Muscle layer of colon (tissue), 2 donors: ENCODE measurements around the gene PPFIA2.

Experiments used
- H3K27ac ChIP-seq: one replicate; pipeline ENCODE4 v1.7.0; 2013; ENCODE audit warnings: low read depth, mild to moderate bottlenecking, low read length, moderate library complexity
- H3K27me3 ChIP-seq, 2 donors: one replicate each; pipeline ENCODE4 v1.7.0; 2013; ENCODE audit warnings: low read length in 2 of 2, mild to moderate bottlenecking in 2 of 2; ENCODE audit not compliant: insufficient read depth in 2 of 2, control insufficient read depth in 1 of 2
- H3K36me3 ChIP-seq: one replicate; pipeline ENCODE4 v1.7.0; 2013; ENCODE audit warnings: mild to moderate bottlenecking, low read length; ENCODE audit not compliant: insufficient read depth
- H3K4me1 ChIP-seq: one replicate; pipeline ENCODE4 v1.7.0; 2013; ENCODE audit warnings: mild to moderate bottlenecking, low read length; ENCODE audit not compliant: insufficient read depth
- H3K4me3 ChIP-seq, 2 donors: one replicate each; pipeline ENCODE4 v1.7.0; 2013; ENCODE audit warnings: low read length in 2 of 2, low read depth in 1 of 2, mild to moderate bottlenecking in 1 of 2, moderate library complexity in 1 of 2
- H3K9ac ChIP-seq: one replicate; pipeline ENCODE4 v1.7.0; 2013; ENCODE audit warnings: low read length
- H3K9me3 ChIP-seq: one replicate; pipeline ENCODE4 v1.7.0; 2013; ENCODE audit warnings: mild to moderate bottlenecking, low read length
- donor health status: abdominal sarcoma.
- donor health status: Adenocarcinoma of cecum.

Gene PPFIA2

DNA sequence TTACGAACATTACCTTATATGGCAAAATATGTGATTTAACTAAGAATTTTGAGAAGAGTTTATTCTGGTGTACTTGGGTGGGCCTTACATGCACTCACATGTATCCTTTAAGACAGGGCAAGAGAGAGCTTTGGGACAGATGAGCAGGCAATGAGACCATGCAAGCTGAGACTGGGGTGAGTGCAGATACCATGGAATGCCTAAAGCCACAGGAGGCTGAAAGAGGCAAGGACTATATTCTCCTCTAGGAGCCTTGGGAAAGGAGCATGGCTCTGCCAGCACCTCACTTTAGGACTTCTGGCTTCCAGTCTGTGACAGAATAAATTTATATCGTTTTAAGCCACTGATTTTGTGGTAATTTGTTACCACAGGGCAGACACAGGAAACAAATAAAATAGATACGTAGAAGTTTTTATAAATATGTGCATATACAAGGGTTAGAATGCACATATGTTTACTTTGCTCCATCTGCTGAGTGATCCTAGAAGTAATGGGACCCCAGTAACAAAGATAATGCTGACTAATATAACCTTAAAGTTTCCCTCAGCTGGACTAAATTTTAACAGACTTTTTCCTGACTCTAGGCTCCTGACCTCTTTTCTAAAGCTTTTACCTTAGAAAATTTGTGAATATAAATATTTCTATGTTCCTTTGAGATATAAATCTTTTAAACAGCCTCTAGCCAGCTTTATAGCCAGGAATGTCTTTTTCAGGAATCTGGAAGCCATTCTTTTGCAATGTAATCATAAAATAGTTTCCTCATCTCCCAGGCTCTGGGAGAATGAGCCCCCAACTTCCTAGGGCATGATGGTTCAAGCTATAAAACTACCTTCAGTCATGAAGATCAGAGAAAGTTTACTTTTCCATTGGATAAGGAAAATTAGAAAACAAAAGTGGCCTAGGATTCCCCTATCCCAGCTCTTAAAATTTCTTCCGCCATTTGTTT is 216.8 kb downstream of the PPFIA2 start:
- Histone ChIP-seq H3K9ac (no peak overlapping the region), H3K4me1 (no peaks in the 10 kb centered on the region), H3K9me3 (no peaks in the 10 kb centered on the region), H3K27me3 (no peaks in the 10 kb centered on the region), H3K4me3 (no peak overlapping the region), H3K27ac (no peak overlapping the region), H3K36me3 (no peaks in the 10 kb centered on the region)

DNA sequence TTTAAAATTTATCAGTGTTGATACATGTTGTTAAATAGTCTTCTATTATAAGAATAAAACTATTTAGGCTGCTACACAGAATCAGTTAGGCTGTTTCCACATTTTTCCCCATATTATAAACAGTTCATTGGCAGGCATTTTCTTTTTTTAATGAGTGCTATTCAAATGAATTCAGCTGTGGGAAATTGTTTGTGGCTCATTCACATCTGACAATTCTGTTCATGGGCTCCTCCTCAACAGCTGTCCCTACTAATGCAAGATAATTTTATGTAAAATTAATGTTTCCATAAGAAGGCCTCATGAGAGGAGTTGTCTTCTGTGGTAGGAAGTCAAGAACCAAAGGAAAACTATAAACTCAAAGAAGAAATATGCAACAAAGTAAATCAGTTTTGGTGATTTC is 218.0 kb downstream of the PPFIA2 start:
- H3K4me1 ChIP-seq: no peaks in the 10 kb centered on the region
- no peaks in the 10 kb centered on the region for H3K27me3 ChIP-seq
- no peak overlapping the region for H3K4me3 ChIP-seq
- no peaks in the 10 kb centered on the region for H3K9me3 ChIP-seq
- H3K27ac ChIP-seq: no peak overlapping the region
- H3K36me3 ChIP-seq: no peaks in the 10 kb centered on the region
- H3K9ac ChIP-seq: no peak overlapping the region

DNA sequence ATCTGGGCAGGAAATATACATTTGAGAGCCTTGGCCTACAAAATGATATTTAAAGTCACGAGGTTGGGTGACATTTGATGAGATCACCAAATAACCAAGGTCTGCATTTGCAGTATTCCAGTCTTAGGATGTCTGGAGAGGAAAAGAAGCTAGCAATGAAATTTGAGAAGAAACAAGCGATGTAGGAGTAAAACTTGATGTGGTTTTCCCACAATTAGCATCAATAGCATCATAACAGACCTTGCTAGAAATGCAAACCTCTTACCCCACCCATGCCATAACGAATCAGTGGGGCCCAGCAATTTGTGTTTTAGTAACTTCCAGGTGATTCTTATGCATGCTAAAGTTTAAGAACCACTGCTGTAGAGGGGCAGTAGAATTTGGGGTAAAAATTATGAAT is 219.9 kb downstream of the PPFIA2 start:
- H3K27ac ChIP-seq: no peak overlapping the region
- H3K9ac ChIP-seq: no peak overlapping the region
- no peaks in the 10 kb centered on the region for H3K27me3 ChIP-seq
- H3K4me3 ChIP-seq: no peak overlapping the region
- no peaks in the 10 kb centered on the region for H3K36me3 ChIP-seq
- H3K4me1 ChIP-seq: no peaks in the 10 kb centered on the region
- no peaks in the 10 kb centered on the region for H3K9me3 ChIP-seq

DNA sequence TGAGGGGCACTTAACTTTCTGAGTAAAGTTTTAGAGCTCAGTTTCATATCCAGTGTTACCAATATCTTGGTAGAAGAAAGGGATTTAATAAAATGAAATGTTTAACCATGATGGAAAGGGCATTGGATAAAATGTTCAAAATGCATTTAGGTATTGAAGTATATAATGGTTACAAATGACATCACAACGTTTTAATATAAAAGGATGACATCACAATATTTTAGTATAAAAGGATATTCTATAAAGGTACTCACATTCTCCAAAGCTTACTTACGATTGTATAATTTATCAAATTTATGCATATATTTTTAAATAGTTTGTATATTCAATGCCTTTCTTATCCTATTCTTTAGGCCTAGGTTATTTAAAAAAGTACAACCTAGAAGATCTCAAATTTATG is 226.1 kb downstream of the PPFIA2 start:
- Histone ChIP-seq H3K27ac (no peak overlapping the region), H3K9ac (no peak overlapping the region), H3K36me3 (no peaks in the 10 kb centered on the region), H3K9me3 (no peaks in the 10 kb centered on the region), H3K27me3 (no peaks in the 10 kb centered on the region), H3K4me3 (no peak overlapping the region), H3K4me1 (no peaks in the 10 kb centered on the region)

DNA sequence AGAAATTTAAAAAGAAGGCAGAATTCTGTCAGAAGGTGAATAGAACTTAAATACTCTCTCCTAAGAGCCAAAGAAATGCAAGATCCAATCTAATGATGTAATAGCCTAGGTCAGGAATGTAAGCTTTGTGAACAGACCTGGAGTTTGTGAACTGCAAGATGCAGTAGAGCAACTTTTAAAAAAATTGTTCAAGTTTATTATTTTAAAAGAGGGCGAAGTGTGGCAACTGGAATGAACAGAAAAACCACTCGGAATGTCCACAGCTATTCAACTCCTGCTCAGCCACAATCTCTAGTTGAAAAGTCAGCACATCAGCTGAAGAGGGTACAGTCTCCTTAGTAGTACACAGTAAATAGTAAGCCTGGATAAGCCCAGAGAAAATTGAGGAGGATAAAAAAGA is 228.8 kb downstream of the PPFIA2 start:
- no peaks in the 10 kb centered on the region for H3K9me3 ChIP-seq
- H3K9ac ChIP-seq: no peak overlapping the region
- no peaks in the 10 kb centered on the region for H3K36me3 ChIP-seq
- no peaks in the 10 kb centered on the region for H3K27me3 ChIP-seq
- no peak overlapping the region for H3K27ac ChIP-seq
- no peak overlapping the region for H3K4me3 ChIP-seq
- H3K4me1 ChIP-seq: no peaks in the 10 kb centered on the region

GRCh38 chr12:81520064-81520945 is 238.8 kb downstream of the PPFIA2 start:
- no peaks in the 10 kb centered on the region for H3K9me3 ChIP-seq
- H3K4me3 ChIP-seq: peak overlapping the region; percentile 17 to 46
- no peaks in the 10 kb centered on the region for H3K36me3 ChIP-seq
- no peaks in the 10 kb centered on the region for H3K4me1 ChIP-seq
- H3K27ac ChIP-seq: no peak overlapping the region
- H3K9ac ChIP-seq: no peak overlapping the region
- H3K27me3 ChIP-seq: no peaks in the 10 kb centered on the region

- H3K4me3 ChIP-seq: no peak overlapping the region
- H3K27me3 ChIP-seq: no peaks in the 10 kb centered on the region
- no peaks in the 10 kb centered on the region for H3K36me3 ChIP-seq
- no peaks in the 10 kb centered on the region for H3K9me3 ChIP-seq
- no peak overlapping the region for H3K9ac ChIP-seq
- no peaks in the 10 kb centered on the region for H3K4me1 ChIP-seq
- no peak overlapping the region for H3K27ac ChIP-seq
These were observed 240.5 kb downstream of the PPFIA2 start for GRCh38 chr12:81518638-81519037.

DNA sequence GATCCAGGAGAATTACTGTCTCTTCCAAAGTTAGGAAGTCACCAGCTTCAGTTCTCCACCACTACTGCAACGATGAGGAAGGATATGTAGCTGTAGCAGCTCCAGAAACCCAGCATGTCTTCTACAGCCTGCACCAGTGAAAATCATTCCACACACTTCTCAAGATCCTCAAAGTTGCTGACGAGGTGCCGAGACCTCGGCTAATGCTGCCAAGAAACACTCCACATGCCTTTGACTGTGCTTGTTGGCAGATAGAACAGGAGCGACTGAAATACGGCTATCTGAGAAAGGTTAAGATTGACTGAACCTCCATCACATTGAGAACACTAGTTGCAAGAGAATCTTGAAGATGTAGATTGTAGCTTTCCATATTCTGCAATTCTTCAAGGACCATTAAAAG is 241.9 kb downstream of the PPFIA2 start:
- no peak overlapping the region for H3K27ac ChIP-seq
- no peaks in the 10 kb centered on the region for H3K4me1 ChIP-seq
- H3K9me3 ChIP-seq: no peaks in the 10 kb centered on the region
- H3K36me3 ChIP-seq: no peaks in the 10 kb centered on the region
- H3K27me3 ChIP-seq: no peaks in the 10 kb centered on the region
- no peak overlapping the region for H3K4me3 ChIP-seq
- no peak overlapping the region for H3K9ac ChIP-seq

- Histone ChIP-seq H3K27me3 (no peaks in the 10 kb centered on the region), H3K27ac (no peak overlapping the region), H3K36me3 (no peaks in the 10 kb centered on the region), H3K9ac (no peak overlapping the region), H3K4me1 (no peaks in the 10 kb centered on the region), H3K4me3 (no peak overlapping the region), H3K9me3 (no peaks in the 10 kb centered on the region)
These were observed 256.0 kb downstream of the PPFIA2 start for GRCh38 chr12:81502912-81503695.

- Histone ChIP-seq H3K9me3 (no peaks in the 10 kb centered on the region), H3K9ac (no peak overlapping the region), H3K27me3 (no peaks in the 10 kb centered on the region), H3K36me3 (no peaks in the 10 kb centered on the region), H3K27ac (no peak overlapping the region), H3K4me1 (no peaks in the 10 kb centered on the region), H3K4me3 (no peak overlapping the region)
These were observed 258.4 kb downstream of the PPFIA2 start for GRCh38 chr12:81500788-81501187.

- Histone ChIP-seq H3K4me1 (no peaks in the 10 kb centered on the region), H3K27me3 (no peaks in the 10 kb centered on the region), H3K4me3 (no peak overlapping the region), H3K9ac (no peak overlapping the region), H3K36me3 (no peaks in the 10 kb centered on the region), H3K27ac (no peak overlapping the region), H3K9me3 (no peaks in the 10 kb centered on the region)
These were observed 259.3 kb downstream of the PPFIA2 start for GRCh38 chr12:81499809-81500208.
